K562 (cell line): ENCODE results near the gene TNFRSF11A. TPM values are rescaled to one million over a fixed set of nuclear protein-coding genes. Genes with fewer than 3 reads are reported as not detected.

ENCODE experiments used
- C11orf30 ChIP-seq: fragments of 450-650 bp; IDR thresholded peaks from 2 replicates; pipeline ENCODE4 v1.6.1; 2016; ENCODE audit warnings: low read depth, mild to moderate bottlenecking
- CTBP1 ChIP-seq: fragments of 450-650 bp; IDR thresholded peaks from 2 replicates; pipeline ENCODE4 v1.6.1; 2016; ENCODE audit warnings: borderline replicate concordance
- DIDO1 ChIP-seq: fragments of 450-650 bp; IDR thresholded peaks from 2 replicates; pipeline ENCODE4 v1.6.1; 2016; ENCODE audit warnings: low read depth, missing biosample characterization, missing genetic modification characterization
- FOXM1 ChIP-seq, 2 experiments: fragments of 450-650 bp in 1 of 2; sonication (generic) in 1 of 2; formaldehyde crosslinking in 1 of 2; IDR thresholded peaks; 2 replicates each; pipeline versions ENCODE4 v1.6.1 to v1.9.0; 2017 to 2022; ENCODE audit warnings: low read depth in 2 of 2, mild to moderate bottlenecking in 2 of 2, missing genetic modification reagents in 1 of 2, moderate library complexity in 1 of 2
- MAZ ChIP-seq, 2 experiments: fragments of 450-650 bp in 1 of 2; sonication (generic) in 1 of 2; formaldehyde crosslinking; IDR thresholded peaks in 1 of 2; conservative IDR thresholded peaks in 1 of 2; 2 replicates each; pipeline versions ENCODE4 v1.4.0 to v1.5.0; 2020; ENCODE audit warnings: mild to moderate bottlenecking in 1 of 2, missing genetic modification reagents in 1 of 2
- MGA ChIP-seq: fragments of 450-650 bp; IDR thresholded peaks from 2 replicates; pipeline ENCODE4 v1.6.1; 2016; ENCODE audit warnings: mild to moderate bottlenecking, moderate library complexity
- SFPQ ChIP-seq: fragments of 200-400 bp; formaldehyde crosslinking; IDR thresholded peaks from 2 replicates; pipeline ENCODE4 v1.6.1; 2017; ENCODE audit warnings: mild to moderate bottlenecking, low read depth, low read length, moderate library complexity
- SLC30A9 ChIP-seq: fragments of 250-450 bp; sonication (Bioruptor Pico); IDR thresholded peaks from 2 replicates; pipeline ENCODE4 v1.8.0; 2022; ENCODE audit warnings: mild to moderate bottlenecking, moderate library complexity
- USF1 ChIP-seq: sonication (generic); formaldehyde crosslinking; IDR thresholded peaks from 2 replicates; pipeline ENCODE4 v1.9.0; 2022; ENCODE audit warnings: mild to moderate bottlenecking, missing genetic modification reagents
- ZNF174 ChIP-seq: fragments of 250-450 bp; sonication (Bioruptor Pico); IDR thresholded peaks from 2 replicates; pipeline ENCODE4 v1.4.0; 2020; ENCODE audit warnings: mild to moderate bottlenecking
- ZNF398 ChIP-seq: fragments of 250-450 bp; sonication (Bioruptor Pico); IDR thresholded peaks from 2 replicates; pipeline ENCODE4 v1.8.0; 2021; ENCODE audit warnings: moderate library complexity, mild to moderate bottlenecking, inconsistent platforms
- ZNF785 ChIP-seq: fragments of 250-450 bp; sonication (Bioruptor Pico); IDR thresholded peaks from 2 replicates; pipeline ENCODE4 v1.4.0; 2020; ENCODE audit warnings: mild to moderate bottlenecking
- polyA plus RNA-seq, 8 experiments: library from polyadenylated mRNA; depleted of rRNA in 4 of 8; stranded (reverse) in 5 of 8; unstranded in 3 of 8; fragments of >200 nt; fragmentation: Nextera tagmentation in 2 of 8; fragmentation: Illumina TruSeq in 1 of 8; extraction: Ambion mirVana in 2 of 8; extraction: Trizol in 1 of 8; gene quantifications; 2 replicates each; pipeline versions ENCODE4 v1.2.1 to v1.2.3, GENCODE V29; 2011 to 2014; ENCODE audit warnings: inconsistent platforms in 1 of 8, missing spikeins in 1 of 8
- total RNA-seq, 7 experiments: library from RNA; depleted of rRNA in 6 of 7; stranded (reverse); fragments of >200 nt in 6 of 7; fragmentation: Illumina TruSeq in 2 of 7; extraction: Trizol in 2 of 7; gene quantifications; 2 replicates each; pipeline versions ENCODE4 v1.2.1 to v1.2.3, GENCODE V29; 2011 to 2021; ENCODE audit warnings: low replicate concordance in 1 of 7

Gene TNFRSF11A
- total and polyA plus RNA-seq, 9 of the 15 experiments (the other 6 are each of a cell fraction or from before 2014, with no cell fraction given) = 0.03 to 0.06 (median 0.04) TPM; not detected in 6

GRCh38 chr18:62337336-62337735 lies 12.2 kb downstream of the TNFRSF11A start (continued):
- TF ChIP-seq MGA (no peak), ZNF174 (CRISPR knock-in tag) (no peak), USF1 (CRISPR knock-in tag) (no peak), CTBP1 (no peak), ZNF398 (CRISPR knock-in tag) (no peak), DIDO1 (tag) (no peak), FOXM1 (IDR thresholded peaks at IDR 0.05; ENCODE audit: low read depth) (no peak), FOXM1 (CRISPR knock-in tag; IDR thresholded peaks at IDR 0.05; ENCODE audit: low read depth) (no peak), SLC30A9 (CRISPR knock-in tag) (no peak), MAZ (CRISPR knock-in tag; conservative IDR thresholded peaks at IDR 0.05 in 1 of 2, IDR thresholded peaks at IDR 0.05 in 1 of 2) (no peak), ZNF785 (CRISPR knock-in tag) (no peak), SFPQ (no peak), C11orf30 (no peak)
